HCT116 (cell line): ENCODE results near the gene ZNF367. TPM values are rescaled to one million over a fixed set of nuclear protein-coding genes. Genes with fewer than 3 reads are reported as not detected.

Source experiments
- ATAC-seq: fragments of 200-7000 bp; cut with Tn5 transposase; 2 replicates; pipeline ENCODE4 v1.9.1; 2020; ENCODE audit warnings: mild to moderate bottlenecking, moderate library complexity
- BruUV-seq: library from RNA; stranded (reverse); fragments of 400-500 nt; replicated peaks from 2 replicates; lab custom pipeline; 2021; lab: Mats Ljungman, UMichigan
- CTCF ChIA-PET: fragments of 300-600 bp; sonication (Branson Sonifier 250); formaldehyde crosslinking; loops from one replicate; lab custom pipeline; 2021; ENCODE audit warnings: antibody characterized with exemption; lab: Charles Lee
- POLR2A ChIA-PET: fragments of 300-600, 350-600 bp; sonication (Branson Sonifier 250); formaldehyde crosslinking; loops from one replicate; lab custom pipeline; 2021; ENCODE audit warnings: antibody characterized with exemption; lab: Charles Lee
- RAD21 ChIA-PET, 2 experiments: fragments of 300-600 bp; sonication (Branson Sonifier 250); formaldehyde crosslinking; loops; one replicate each; lab custom pipeline; 2023; ENCODE audit warnings: low total read pairs in 2 of 2; ENCODE audit not compliant: uncharacterized antibody in 2 of 2, unreplicated experiment in 2 of 2, low non-redundant PET in 1 of 2; lab: Charles Lee
- DNase-seq: peaks from one replicate; pipeline ENCODE4 v3.0.0-alpha.2; 2010; ENCODE audit warnings: low read depth, low spot score
- H2AFZ ChIP-seq: fragments of 200-600 bp; shearing (Covaris generic), sonication (generic); 2 replicates; pipeline ENCODE4 v1.6.1; 2017; ENCODE audit warnings: low read depth, mixed run types, mixed read lengths, antibody characterized with exemption, low read length; ENCODE audit not compliant: poor library complexity, severe bottlenecking
- H3K27ac ChIP-seq: 2 replicates; pipeline ENCODE4 v1.5.1; 2012; ENCODE audit warnings: low read depth, low read length
- H3K27me3 ChIP-seq: fragments of 200-600 bp; sonication (generic); 2 replicates; pipeline ENCODE4 v1.6.1; 2016; ENCODE audit warnings: mixed run types, low read length, mixed read lengths; ENCODE audit not compliant: insufficient read depth
- H3K36me3 ChIP-seq, 2 experiments: fragments of 200-500 bp in 1 of 2; fragments of 200-600 bp in 1 of 2; sonication (Bioruptor generic) in 1 of 2; sonication (generic) in 1 of 2; 2 replicates each; pipeline versions ENCODE4 v1.5.1 to v1.6.1; 2014 to 2016; ENCODE audit warnings: low read length in 2 of 2, inconsistent platforms in 1 of 2, mixed read lengths in 1 of 2, mixed run types in 1 of 2; ENCODE audit not compliant: insufficient read depth in 2 of 2, control insufficient read depth in 1 of 2
- H3K4me1 ChIP-seq, 2 experiments: fragments of 200-600 bp in 1 of 2; sonication (generic) in 1 of 2; 2 replicates each; pipeline versions ENCODE4 v1.5.1 to v1.6.1; 2012 to 2017; ENCODE audit warnings: low read length in 2 of 2, inconsistent platforms in 1 of 2, mild to moderate bottlenecking in 1 of 2, mixed read lengths in 1 of 2, mixed run types in 1 of 2, moderate library complexity in 1 of 2; ENCODE audit not compliant: insufficient read depth in 2 of 2, control insufficient read depth in 1 of 2
- H3K4me2 ChIP-seq: fragments of 200-600 bp; sonication (generic); 2 replicates; pipeline ENCODE4 v1.6.1; 2017; ENCODE audit warnings: mixed run types, low read length, mixed read lengths
- H3K4me3 ChIP-seq, 2 experiments: fragments of 200-600 bp in 1 of 2; sonication (generic) in 1 of 2; replicated peaks in 1 of 2; 2 replicates each; pipeline ENCODE4 v1.5.1; 2011 to 2016; ENCODE audit warnings: low read length in 2 of 2, control low read depth in 1 of 2, low read depth in 1 of 2, mild to moderate bottlenecking in 1 of 2, mixed read lengths in 1 of 2, mixed run types in 1 of 2
- H3K79me2 ChIP-seq: fragments of 200-600 bp; sonication (generic); 2 replicates; pipeline ENCODE4 v1.6.1; 2017; ENCODE audit warnings: mild to moderate bottlenecking, mixed run types, low read length, moderate library complexity, mixed read lengths; ENCODE audit not compliant: insufficient read depth
- H3K9ac ChIP-seq: fragments of 200-600 bp; sonication (generic); 2 replicates; pipeline ENCODE4 v1.6.1; 2016; ENCODE audit warnings: low read length, mixed read lengths
- H3K9me2 ChIP-seq: fragments of 200-600 bp; sonication (generic), shearing (Covaris generic); 2 replicates; pipeline ENCODE4 v1.6.1; 2017; ENCODE audit warnings: mixed run types, mild to moderate bottlenecking, moderate library complexity; ENCODE audit not compliant: insufficient read depth
- H3K9me3 ChIP-seq, 2 experiments: fragments of 200-500 bp in 1 of 2; fragments of 200-600 bp in 1 of 2; sonication (Bioruptor generic) in 1 of 2; sonication (generic) in 1 of 2; 2 replicates each; pipeline ENCODE4 v1.6.1; 2014 to 2017; ENCODE audit warnings: low read length in 2 of 2, mixed read lengths in 2 of 2, inconsistent platforms in 1 of 2, low read depth in 1 of 2, mild to moderate bottlenecking in 1 of 2, mixed run types in 1 of 2, moderate library complexity in 1 of 2; ENCODE audit not compliant: control insufficient read depth in 1 of 2, insufficient read depth in 1 of 2
- H4K20me1 ChIP-seq: fragments of 200-600 bp; sonication (generic), shearing (Covaris generic); 2 replicates; pipeline ENCODE4 v1.6.1; 2017; ENCODE audit warnings: mixed run types, mild to moderate bottlenecking, moderate library complexity; ENCODE audit not compliant: insufficient read depth
- CEBPB ChIP-seq: IDR thresholded peaks from 2 replicates; pipeline ENCODE4 v1.6.1; 2012; ENCODE audit warnings: low read depth
- EGR1 ChIP-seq: IDR thresholded peaks from 2 replicates; pipeline ENCODE4 v1.6.1; 2012; ENCODE audit warnings: low read depth
- ELF1 ChIP-seq: IDR thresholded peaks from 2 replicates; pipeline ENCODE4 v1.6.1; 2012; ENCODE audit warnings: low read depth, borderline replicate concordance
- EZH2 ChIP-seq: fragments of 200-600 bp; sonication (generic); IDR thresholded peaks from 2 replicates; pipeline ENCODE4 v1.6.1; 2017; ENCODE audit warnings: antibody characterized with exemption, mixed run types
- EZH2phosphoT487 ChIP-seq: fragments of 200-600 bp; IDR thresholded peaks from 2 replicates; pipeline ENCODE4 v1.6.1; 2018; ENCODE audit warnings: antibody characterized with exemption, borderline replicate concordance
- FOSL1 ChIP-seq: IDR thresholded peaks from 2 replicates; pipeline ENCODE4 v1.6.1; 2012; ENCODE audit warnings: low read depth
- JUND ChIP-seq: IDR thresholded peaks from 2 replicates; pipeline ENCODE4 v1.6.1; 2012
- POLR2AphosphoS5 ChIP-seq: IDR thresholded peaks from 2 replicates; pipeline ENCODE4 v1.6.1; 2011; ENCODE audit warnings: mild to moderate bottlenecking, low read depth, low read length, moderate library complexity
- RAD21 ChIP-seq: IDR thresholded peaks from 2 replicates; pipeline ENCODE4 v1.6.1; 2012; ENCODE audit warnings: low read depth, mild to moderate bottlenecking
- SIN3A ChIP-seq: IDR thresholded peaks from 2 replicates; pipeline ENCODE4 v1.6.1; 2012; ENCODE audit warnings: low read depth
- SP1 ChIP-seq: IDR thresholded peaks from 2 replicates; pipeline ENCODE4 v1.6.1; 2012; ENCODE audit warnings: low read depth
- SRF ChIP-seq: IDR thresholded peaks from 2 replicates; pipeline ENCODE4 v1.6.1; 2012; ENCODE audit warnings: low read depth
- TCF7L2 ChIP-seq: IDR thresholded peaks from 2 replicates; pipeline ENCODE4 v1.7.0; 2011; ENCODE audit warnings: borderline replicate concordance, inconsistent platforms; ENCODE audit not compliant: insufficient read depth, insufficient read length; ENCODE audit errors: extremely low read depth
- YY1 ChIP-seq: IDR thresholded peaks from 2 replicates; pipeline ENCODE4 v1.6.1; 2011; ENCODE audit warnings: low read length, low read depth, moderate library complexity, mild to moderate bottlenecking; ENCODE audit not compliant: insufficient replicate concordance; ENCODE audit errors: extremely low read depth
- ZFX ChIP-seq: fragments of 450-650 bp; IDR thresholded peaks from 2 replicates; pipeline ENCODE4 v1.6.1; 2017
- ZNF274 ChIP-seq: fragments of 200-500 bp; sonication (Bioruptor generic); IDR thresholded peaks from 2 replicates; pipeline ENCODE4 v1.6.1; 2014; ENCODE audit warnings: mild to moderate bottlenecking, low read depth, low read length, inconsistent platforms
- intact Hi-C: fragments of 100-400 bp; cut with micrococcal nuclease; formaldehyde crosslinking; loops from 2 replicates; pipeline ENCODE4 v1.10.0; 2022
- total RNA-seq: library from RNA; stranded (reverse); gene quantifications from one replicate; pipeline ENCODE4 v1.2.1, GENCODE V29; 2021; ENCODE audit not compliant: unreplicated experiment
- TF ChIP-seq, protein P1 (sequence below), 3 experiments: fragments of 200-600 bp in 1 of 3; sonication (generic) in 1 of 3; IDR thresholded peaks in 2 of 3; conservative IDR thresholded peaks in 1 of 3; 2 replicates each; pipeline ENCODE4 v1.5.1; 2012 to 2017; ENCODE audit warnings: low read depth in 2 of 3, low read length in 2 of 3, antibody characterized with exemption in 1 of 3, borderline replicate concordance in 1 of 3, control low read depth in 1 of 3, mild to moderate bottlenecking in 1 of 3, mixed read lengths in 1 of 3, mixed run types in 1 of 3, moderate library complexity in 1 of 3; ENCODE audit not compliant: insufficient read depth in 1 of 3
- TF ChIP-seq, protein P2 (sequence below): IDR thresholded peaks from 2 replicates; pipeline ENCODE4 v1.6.1; 2012; ENCODE audit warnings: low read depth
- TF ChIP-seq, protein P3 (sequence below): IDR thresholded peaks from 2 replicates; pipeline ENCODE4 v1.6.1; 2012
- TF ChIP-seq, protein P4 (sequence below): IDR thresholded peaks from 2 replicates; pipeline ENCODE4 v1.6.1; 2012

ZNF367 gene
- total RNA-seq, 1 experiment from 2014 or later: 18.1 TPM

DNA sequence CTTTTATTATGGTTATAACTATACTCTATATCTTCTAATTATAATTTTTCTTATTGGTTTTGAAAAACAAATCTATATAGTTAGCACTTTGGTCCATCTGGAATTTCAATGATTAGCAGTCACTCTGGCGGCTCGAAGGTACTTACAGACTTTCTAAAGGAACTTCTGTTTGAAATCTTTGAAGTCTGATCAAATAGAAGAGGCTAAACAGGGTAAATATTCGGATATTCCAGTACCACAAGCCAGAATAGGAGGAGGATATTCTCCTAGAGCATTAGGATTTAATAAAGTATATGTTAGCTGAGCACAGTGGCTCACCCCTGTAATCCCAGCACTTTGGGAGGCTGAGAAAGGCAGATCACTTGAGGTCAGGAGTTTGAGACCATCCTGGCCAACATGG, 77.5 kb downstream of the ZNF367 start:
- ATAC-seq: no peak
- Histone ChIP-seq H3K9me3 (no peaks in the 10 kb centered on the region), H2AFZ (no peak overlapping the region), H3K27ac (peak overlapping the region; percentile 91), H4K20me1 (no peaks in the 10 kb centered on the region), H3K27me3 (no peaks in the 10 kb centered on the region), H3K9me2 (no peaks in the 10 kb centered on the region), H3K79me2 (no peaks in the 10 kb centered on the region), H3K36me3 (no peaks in the 10 kb centered on the region), H3K4me3 (no peak overlapping the region), H3K9ac (0 out of 2 replicates have a peak overlapping the region, but pooled peaks have one; percentile 46), H3K4me1 (peaks cover 65 to 75% of the 10 kb centered on the region in 2 experiments), H3K4me2 (peak overlapping the region; percentile 61; the same call in 1 of the 2 replicates)
- BruUV-seq: no TSS peak
- ChIA-PET CTCF (no interaction called here), RAD21 (no interaction called here), POLR2A (interaction anchor here (0.7 kb wide), 1 partner anchor 1653 kb away, joined by 3 read pairs; no protein-coding TSS in a partner anchor)
- TF ChIP-seq SIN3A (no peak), YY1 (no peak), EZH2 (no peak), RAD21 (no peak), POLR2AphosphoS5 (no peak), EZH2phosphoT487 (no peak), JUND (no peak), SP1 (no peak), EGR1 (no peak), SRF (no peak), ELF1 (no peak), TCF7L2 (no peak), ZFX (no peak), CEBPB (no peak), ZNF274 (no peak), FOSL1 (no peak)
- TF ChIP-seq, protein P1, sequence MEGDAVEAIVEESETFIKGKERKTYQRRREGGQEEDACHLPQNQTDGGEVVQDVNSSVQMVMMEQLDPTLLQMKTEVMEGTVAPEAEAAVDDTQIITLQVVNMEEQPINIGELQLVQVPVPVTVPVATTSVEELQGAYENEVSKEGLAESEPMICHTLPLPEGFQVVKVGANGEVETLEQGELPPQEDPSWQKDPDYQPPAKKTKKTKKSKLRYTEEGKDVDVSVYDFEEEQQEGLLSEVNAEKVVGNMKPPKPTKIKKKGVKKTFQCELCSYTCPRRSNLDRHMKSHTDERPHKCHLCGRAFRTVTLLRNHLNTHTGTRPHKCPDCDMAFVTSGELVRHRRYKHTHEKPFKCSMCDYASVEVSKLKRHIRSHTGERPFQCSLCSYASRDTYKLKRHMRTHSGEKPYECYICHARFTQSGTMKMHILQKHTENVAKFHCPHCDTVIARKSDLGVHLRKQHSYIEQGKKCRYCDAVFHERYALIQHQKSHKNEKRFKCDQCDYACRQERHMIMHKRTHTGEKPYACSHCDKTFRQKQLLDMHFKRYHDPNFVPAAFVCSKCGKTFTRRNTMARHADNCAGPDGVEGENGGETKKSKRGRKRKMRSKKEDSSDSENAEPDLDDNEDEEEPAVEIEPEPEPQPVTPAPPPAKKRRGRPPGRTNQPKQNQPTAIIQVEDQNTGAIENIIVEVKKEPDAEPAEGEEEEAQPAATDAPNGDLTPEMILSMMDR (IDR thresholded peaks at IDR 0.05 in 2 of 3, conservative IDR thresholded peaks at IDR 0.05 in 1 of 3; ENCODE audit: borderline replicate concordance in 1 of 3, insufficient read depth in 1 of 3, low read depth in 2 of 3, low read length in 2 of 3): no peak
- TF ChIP-seq, protein P2, sequence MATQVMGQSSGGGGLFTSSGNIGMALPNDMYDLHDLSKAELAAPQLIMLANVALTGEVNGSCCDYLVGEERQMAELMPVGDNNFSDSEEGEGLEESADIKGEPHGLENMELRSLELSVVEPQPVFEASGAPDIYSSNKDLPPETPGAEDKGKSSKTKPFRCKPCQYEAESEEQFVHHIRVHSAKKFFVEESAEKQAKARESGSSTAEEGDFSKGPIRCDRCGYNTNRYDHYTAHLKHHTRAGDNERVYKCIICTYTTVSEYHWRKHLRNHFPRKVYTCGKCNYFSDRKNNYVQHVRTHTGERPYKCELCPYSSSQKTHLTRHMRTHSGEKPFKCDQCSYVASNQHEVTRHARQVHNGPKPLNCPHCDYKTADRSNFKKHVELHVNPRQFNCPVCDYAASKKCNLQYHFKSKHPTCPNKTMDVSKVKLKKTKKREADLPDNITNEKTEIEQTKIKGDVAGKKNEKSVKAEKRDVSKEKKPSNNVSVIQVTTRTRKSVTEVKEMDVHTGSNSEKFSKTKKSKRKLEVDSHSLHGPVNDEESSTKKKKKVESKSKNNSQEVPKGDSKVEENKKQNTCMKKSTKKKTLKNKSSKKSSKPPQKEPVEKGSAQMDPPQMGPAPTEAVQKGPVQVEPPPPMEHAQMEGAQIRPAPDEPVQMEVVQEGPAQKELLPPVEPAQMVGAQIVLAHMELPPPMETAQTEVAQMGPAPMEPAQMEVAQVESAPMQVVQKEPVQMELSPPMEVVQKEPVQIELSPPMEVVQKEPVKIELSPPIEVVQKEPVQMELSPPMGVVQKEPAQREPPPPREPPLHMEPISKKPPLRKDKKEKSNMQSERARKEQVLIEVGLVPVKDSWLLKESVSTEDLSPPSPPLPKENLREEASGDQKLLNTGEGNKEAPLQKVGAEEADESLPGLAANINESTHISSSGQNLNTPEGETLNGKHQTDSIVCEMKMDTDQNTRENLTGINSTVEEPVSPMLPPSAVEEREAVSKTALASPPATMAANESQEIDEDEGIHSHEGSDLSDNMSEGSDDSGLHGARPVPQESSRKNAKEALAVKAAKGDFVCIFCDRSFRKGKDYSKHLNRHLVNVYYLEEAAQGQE: no peak
- TF ChIP-seq, protein P3, sequence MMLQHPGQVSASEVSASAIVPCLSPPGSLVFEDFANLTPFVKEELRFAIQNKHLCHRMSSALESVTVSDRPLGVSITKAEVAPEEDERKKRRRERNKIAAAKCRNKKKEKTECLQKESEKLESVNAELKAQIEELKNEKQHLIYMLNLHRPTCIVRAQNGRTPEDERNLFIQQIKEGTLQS: no peak
- TF ChIP-seq, protein P4, sequence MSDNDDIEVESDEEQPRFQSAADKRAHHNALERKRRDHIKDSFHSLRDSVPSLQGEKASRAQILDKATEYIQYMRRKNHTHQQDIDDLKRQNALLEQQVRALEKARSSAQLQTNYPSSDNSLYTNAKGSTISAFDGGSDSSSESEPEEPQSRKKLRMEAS: no peak; the same call in 1 of the 2 replicates
- intact Hi-C loops: loop anchor here (5.0 kb wide), 2 partner anchors 42 to 77 kb away; partner anchors contain the start of genes SLC35D2 and ZNF367
- no peak for DNase-seq
